ENCODE measurements around the gene CYGB. TPM values are rescaled to one million over a fixed set of nuclear protein-coding genes. Genes with fewer than 3 reads are reported as not detected.

The CYGB gene
- total RNA-seq, 6 experiments from 2014 or later = 0.26 to 0.66 (median 0.33) TPM

GRCh38 chr17:76543826-76544545 lies 6.5 kb upstream of the CYGB start:
- no peak for TF ChIP-seq CTCF (IDR thresholded peaks at IDR 0.05)
- no peak for DNase-seq
- peaks cover 18% of the 10 kb centered on the region for H3K4me1 Mint-ChIP-seq (ENCODE audit: low read depth)
- H3K9me3 Mint-ChIP-seq = no peaks in the 10 kb centered on the region
- peaks cover 14% of the 10 kb centered on the region for H3K27me3 Mint-ChIP-seq (ENCODE audit: insufficient read depth)
- no peak overlapping the region for H3K27ac Mint-ChIP-seq
- H3K36me3 Mint-ChIP-seq (ENCODE audit: low read depth) = no peaks in the 10 kb centered on the region
- no peak overlapping the region for H3K4me3 Mint-ChIP-seq

DNA sequence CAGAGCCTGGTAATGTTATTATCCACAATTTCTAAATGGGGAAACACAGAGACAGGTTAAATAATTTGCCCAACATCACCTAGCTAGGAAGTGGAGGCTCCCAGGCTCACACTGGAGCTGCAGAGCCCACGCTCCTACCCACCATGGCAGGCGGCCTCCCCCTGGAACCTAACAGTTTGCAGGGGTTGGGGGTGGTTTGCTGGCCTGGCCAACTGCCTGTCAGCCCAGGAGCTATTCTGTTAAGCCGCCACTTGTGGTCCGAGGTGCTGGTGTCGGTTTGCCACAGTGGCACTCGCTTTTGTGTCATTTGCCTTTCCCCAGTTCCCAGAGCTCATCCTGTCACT lies 5.9 kb upstream of the CYGB start:
- H3K4me3 Mint-ChIP-seq = no peak overlapping the region
- H3K36me3 Mint-ChIP-seq (ENCODE audit: low read depth) = no peaks in the 10 kb centered on the region
- H3K27ac Mint-ChIP-seq = no peak overlapping the region
- no peak for TF ChIP-seq CTCF (IDR thresholded peaks at IDR 0.05)
- H3K27me3 Mint-ChIP-seq (ENCODE audit: insufficient read depth) = peaks cover 18% of the 10 kb centered on the region
- H3K9me3 Mint-ChIP-seq = no peaks in the 10 kb centered on the region
- H3K4me1 Mint-ChIP-seq (ENCODE audit: low read depth) = peaks cover 18% of the 10 kb centered on the region
- no peak for DNase-seq

DNA sequence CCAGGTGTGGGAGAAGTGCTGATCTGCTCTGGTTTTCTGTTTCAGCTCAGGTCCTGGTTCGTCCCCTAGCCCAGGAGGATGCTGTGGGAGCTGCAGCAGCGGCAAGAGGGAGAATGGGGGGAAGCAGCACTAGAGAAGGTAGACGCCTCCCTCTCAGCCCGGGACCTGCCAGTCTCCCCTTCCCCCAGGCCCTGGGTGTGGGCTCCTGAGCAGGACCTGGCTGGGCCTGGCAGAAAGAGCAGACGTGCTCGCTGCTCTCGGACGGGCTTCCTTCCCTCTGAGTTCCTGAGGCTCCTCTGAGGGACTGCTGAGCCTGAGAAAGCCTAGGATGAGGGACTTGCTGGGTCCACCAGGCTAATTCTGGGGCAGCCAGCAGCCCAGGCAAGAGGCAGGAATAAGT lies 5.5 kb upstream of the CYGB start:
- H3K9me3 Mint-ChIP-seq = no peaks in the 10 kb centered on the region
- H3K36me3 Mint-ChIP-seq (ENCODE audit: low read depth) = no peaks in the 10 kb centered on the region
- TF ChIP-seq CTCF (IDR thresholded peaks at IDR 0.05) = no peak
- no peak overlapping the region for H3K4me3 Mint-ChIP-seq
- H3K27ac Mint-ChIP-seq = no peak overlapping the region
- H3K27me3 Mint-ChIP-seq (ENCODE audit: insufficient read depth) = peaks cover 20% of the 10 kb centered on the region
- H3K4me1 Mint-ChIP-seq (ENCODE audit: low read depth) = peaks cover 18% of the 10 kb centered on the region
- DNase-seq = no peak

- Mint-ChIP-seq H3K9me3 (no peaks in the 10 kb centered on the region), H3K36me3 (ENCODE audit: low read depth) (no peaks in the 10 kb centered on the region), H3K27me3 (ENCODE audit: insufficient read depth) (peaks cover 20% of the 10 kb centered on the region), H3K27ac (no peak overlapping the region), H3K4me3 (no peak overlapping the region), H3K4me1 (ENCODE audit: low read depth) (peaks cover 18% of the 10 kb centered on the region)
- TF ChIP-seq CTCF (IDR thresholded peaks at IDR 0.05) = no peak
- DNase-seq = no peak
These were observed 5.1 kb upstream of the CYGB start for GRCh38 chr17:76542566-76542971.

- Mint-ChIP-seq H3K36me3 (ENCODE audit: low read depth) (no peaks in the 10 kb centered on the region), H3K27me3 (ENCODE audit: insufficient read depth) (peaks cover 20% of the 10 kb centered on the region), H3K9me3 (no peaks in the 10 kb centered on the region), H3K4me3 (no peak overlapping the region), H3K27ac (no peak overlapping the region), H3K4me1 (ENCODE audit: low read depth) (peaks cover 18% of the 10 kb centered on the region)
- no peak for DNase-seq
- no peak for TF ChIP-seq CTCF (IDR thresholded peaks at IDR 0.05)
These were observed 4.4 kb upstream of the CYGB start for GRCh38 chr17:76541739-76542454.

Measured in HFFc6 (cell line).